ENCODE data around the gene HEPACAM2.

Gene HEPACAM2

DNA sequence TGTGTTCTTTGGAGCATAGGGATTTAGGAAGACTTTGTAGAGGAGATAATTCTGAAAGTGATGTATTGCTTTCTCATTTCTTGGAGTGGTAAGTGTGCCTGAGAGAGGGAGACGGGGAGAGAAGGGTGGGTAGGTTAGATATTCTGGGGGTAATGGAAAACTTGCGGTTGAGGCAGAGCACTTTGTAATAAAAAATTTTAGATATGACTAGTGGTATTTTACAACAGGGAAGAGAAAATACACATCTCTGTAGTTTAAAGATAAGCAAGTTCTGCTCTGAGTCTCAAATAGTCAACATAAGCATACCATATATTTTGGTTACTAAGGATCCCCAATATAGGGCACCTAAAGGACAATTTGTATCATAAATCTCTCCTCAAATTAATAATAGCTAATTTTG is 12.5 kb upstream of the HEPACAM2 start:
- Histone ChIP-seq H3K9me3 (ENCODE audit: insufficient read depth, low read length) (no peaks in the 10 kb centered on the region), H3K36me3 (replicated peaks; ENCODE audit: low read depth, low read length) (no peaks in the 10 kb centered on the region), H4K20me1 (ENCODE audit: insufficient read depth, low read length) (no peaks in the 10 kb centered on the region), H3K4me3 (ENCODE audit: low read length) (peak overlapping the region; percentile 38), H3K79me2 (ENCODE audit: low read length) (0 out of 2 replicates have a peak, but pooled peaks cover 3% of the 10 kb centered on the region), H3K9ac (ENCODE audit: low read length) (no peak overlapping the region), H3K4me2 (ENCODE audit: low read length) (peak overlapping the region; percentile 55), H2AFZ (ENCODE audit: low read depth, low read length) (no peak overlapping the region), H3K27ac (ENCODE audit: low read length) (no peak overlapping the region), H3K4me1 (ENCODE audit: low read length) (peaks cover 16% of the 10 kb centered on the region), H3K27me3 (ENCODE audit: low read depth, low read length) (no peaks in the 10 kb centered on the region)
- TF ChIP-seq, protein P1, sequence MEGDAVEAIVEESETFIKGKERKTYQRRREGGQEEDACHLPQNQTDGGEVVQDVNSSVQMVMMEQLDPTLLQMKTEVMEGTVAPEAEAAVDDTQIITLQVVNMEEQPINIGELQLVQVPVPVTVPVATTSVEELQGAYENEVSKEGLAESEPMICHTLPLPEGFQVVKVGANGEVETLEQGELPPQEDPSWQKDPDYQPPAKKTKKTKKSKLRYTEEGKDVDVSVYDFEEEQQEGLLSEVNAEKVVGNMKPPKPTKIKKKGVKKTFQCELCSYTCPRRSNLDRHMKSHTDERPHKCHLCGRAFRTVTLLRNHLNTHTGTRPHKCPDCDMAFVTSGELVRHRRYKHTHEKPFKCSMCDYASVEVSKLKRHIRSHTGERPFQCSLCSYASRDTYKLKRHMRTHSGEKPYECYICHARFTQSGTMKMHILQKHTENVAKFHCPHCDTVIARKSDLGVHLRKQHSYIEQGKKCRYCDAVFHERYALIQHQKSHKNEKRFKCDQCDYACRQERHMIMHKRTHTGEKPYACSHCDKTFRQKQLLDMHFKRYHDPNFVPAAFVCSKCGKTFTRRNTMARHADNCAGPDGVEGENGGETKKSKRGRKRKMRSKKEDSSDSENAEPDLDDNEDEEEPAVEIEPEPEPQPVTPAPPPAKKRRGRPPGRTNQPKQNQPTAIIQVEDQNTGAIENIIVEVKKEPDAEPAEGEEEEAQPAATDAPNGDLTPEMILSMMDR (IDR thresholded peaks at IDR 0.05; ENCODE audit: low read depth, low read length) = no peak
- TF ChIP-seq EZH2phosphoT487 (IDR thresholded peaks at IDR 0.05; ENCODE audit: low read depth) = no peak

DNA sequence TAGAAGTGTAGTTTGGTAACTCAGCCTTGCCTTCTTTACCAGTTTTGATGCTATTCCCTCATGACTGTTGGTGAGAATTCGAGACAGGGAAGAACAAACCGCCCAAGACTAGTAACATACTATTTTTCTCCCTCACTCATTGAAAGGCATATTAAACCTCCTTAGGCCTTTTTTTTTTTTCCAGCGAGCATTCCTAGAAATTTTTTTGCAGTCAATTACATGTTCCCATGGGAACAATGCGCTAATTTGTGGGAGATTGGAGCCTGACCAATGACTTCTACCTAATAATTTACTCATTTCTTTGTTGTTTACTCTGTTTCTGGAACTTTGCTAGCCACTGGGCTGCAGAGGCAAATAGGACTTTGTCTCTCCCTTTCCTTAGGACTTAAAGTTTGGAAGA is 11.9 kb upstream of the HEPACAM2 start:
- Histone ChIP-seq H3K9ac (ENCODE audit: low read length) (no peak overlapping the region), H3K27ac (ENCODE audit: low read length) (no peak overlapping the region), H3K27me3 (ENCODE audit: low read depth, low read length) (no peaks in the 10 kb centered on the region), H3K4me1 (ENCODE audit: low read length) (peaks cover 18% of the 10 kb centered on the region), H4K20me1 (ENCODE audit: insufficient read depth, low read length) (no peaks in the 10 kb centered on the region), H3K4me2 (ENCODE audit: low read length) (peak overlapping the region; percentile 55; the same call in 1 of the 2 replicates), H3K4me3 (ENCODE audit: low read length) (no peak overlapping the region), H3K36me3 (replicated peaks; ENCODE audit: low read depth, low read length) (no peaks in the 10 kb centered on the region), H2AFZ (ENCODE audit: low read depth, low read length) (no peak overlapping the region), H3K9me3 (ENCODE audit: insufficient read depth, low read length) (no peaks in the 10 kb centered on the region), H3K79me2 (ENCODE audit: low read length) (peaks cover 9% of the 10 kb centered on the region; the same call in 1 of the 2 replicates)
- TF ChIP-seq, protein P1 (IDR thresholded peaks at IDR 0.05; ENCODE audit: low read depth, low read length) = no peak
- no peak for TF ChIP-seq EZH2phosphoT487 (IDR thresholded peaks at IDR 0.05; ENCODE audit: low read depth)

DNA sequence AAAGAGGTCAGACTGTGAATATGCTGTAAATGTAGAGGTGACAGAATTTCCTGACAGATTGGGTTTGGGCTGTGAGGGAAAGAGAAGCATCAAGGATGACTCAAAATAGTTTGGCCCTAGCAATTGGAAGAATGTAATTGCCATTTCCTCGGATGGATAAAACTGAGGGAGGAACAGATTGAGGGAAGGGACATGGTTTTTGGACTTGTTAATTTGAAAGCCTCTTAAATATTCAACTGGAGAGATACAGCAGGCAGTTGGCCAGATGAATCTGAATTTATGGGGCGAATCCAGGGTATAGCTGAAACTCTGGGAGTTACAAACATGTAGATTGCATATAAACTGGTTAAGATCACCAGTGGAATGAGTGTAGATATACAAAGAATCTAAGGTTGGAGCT is 9.3 kb upstream of the HEPACAM2 start:
- H3K4me2 ChIP-seq (ENCODE audit: low read length) = no peak overlapping the region
- H3K79me2 ChIP-seq (ENCODE audit: low read length) = peaks cover 16% of the 10 kb centered on the region
- peaks cover 23% of the 10 kb centered on the region for H3K4me1 ChIP-seq (ENCODE audit: low read length)
- H3K36me3 ChIP-seq (replicated peaks; ENCODE audit: low read depth, low read length) = no peaks in the 10 kb centered on the region
- H3K9me3 ChIP-seq (ENCODE audit: insufficient read depth, low read length) = no peaks in the 10 kb centered on the region
- TF ChIP-seq, protein P1 (IDR thresholded peaks at IDR 0.05; ENCODE audit: low read depth, low read length) = no peak
- TF ChIP-seq EZH2phosphoT487 (IDR thresholded peaks at IDR 0.05; ENCODE audit: low read depth) = no peak
- H3K27ac ChIP-seq (ENCODE audit: low read length) = no peak overlapping the region
- no peak overlapping the region for H3K4me3 ChIP-seq (ENCODE audit: low read length)
- no peaks in the 10 kb centered on the region for H3K27me3 ChIP-seq (ENCODE audit: low read depth, low read length)
- no peak overlapping the region for H3K9ac ChIP-seq (ENCODE audit: low read length)
- H4K20me1 ChIP-seq (ENCODE audit: insufficient read depth, low read length) = no peaks in the 10 kb centered on the region
- no peak overlapping the region for H2AFZ ChIP-seq (ENCODE audit: low read depth, low read length)

DNA sequence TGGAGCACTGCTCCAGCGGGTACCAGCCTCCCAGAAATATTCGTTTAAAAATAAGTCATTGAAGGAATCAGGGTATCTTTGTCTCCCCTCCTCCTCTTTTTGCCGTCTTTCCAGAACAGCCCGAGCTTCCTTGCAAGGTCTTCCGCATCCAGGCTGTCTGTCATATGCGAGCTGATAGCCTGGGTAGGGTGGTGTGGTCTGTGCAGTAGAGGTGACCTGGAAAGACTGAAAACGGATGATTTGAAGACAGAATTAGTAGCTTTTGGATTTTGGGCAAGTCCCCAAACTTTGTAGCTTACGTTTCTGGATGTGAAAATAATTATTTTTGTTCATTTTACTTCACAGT is 6.4 kb upstream of the HEPACAM2 start:
- Histone ChIP-seq H4K20me1 (ENCODE audit: insufficient read depth, low read length) (no peaks in the 10 kb centered on the region), H3K9ac (ENCODE audit: low read length) (peak overlapping the region; percentile 55), H2AFZ (ENCODE audit: low read depth, low read length) (peak overlapping the region; percentile 86), H3K4me2 (ENCODE audit: low read length) (peak overlapping the region; percentile 91), H3K27ac (ENCODE audit: low read length) (no peak overlapping the region), H3K27me3 (ENCODE audit: low read depth, low read length) (no peaks in the 10 kb centered on the region), H3K4me3 (ENCODE audit: low read length) (peak overlapping the region; percentile 85), H3K4me1 (ENCODE audit: low read length) (peaks cover 13% of the 10 kb centered on the region), H3K9me3 (ENCODE audit: insufficient read depth, low read length) (no peaks in the 10 kb centered on the region), H3K36me3 (replicated peaks; ENCODE audit: low read depth, low read length) (no peaks in the 10 kb centered on the region), H3K79me2 (ENCODE audit: low read length) (peaks cover 16% of the 10 kb centered on the region)
- TF ChIP-seq, protein P1 (IDR thresholded peaks at IDR 0.05; ENCODE audit: low read depth, low read length) = no peak
- no peak for TF ChIP-seq EZH2phosphoT487 (IDR thresholded peaks at IDR 0.05; ENCODE audit: low read depth)

All from OCI-LY3 (cell line).